Neural cell (in vitro differentiated cells): ENCODE data around the gene CFAP99. TPM values are rescaled to one million over a fixed set of nuclear protein-coding genes. Genes with fewer than 3 reads are reported as not detected.

Experiments
- H2AFZ ChIP-seq: fragments of 200-600, 300-800 bp; sonication (generic), shearing (Covaris generic); 2 replicates; pipeline ENCODE4 v1.6.0; 2014; ENCODE audit warnings: low read depth, mild to moderate bottlenecking, antibody characterized with exemption, low read length, moderate library complexity
- H3F3A ChIP-seq: fragments of 200-600 bp; shearing (Covaris generic); 2 replicates; pipeline ENCODE4 v1.6.1; 2016; ENCODE audit warnings: mild to moderate bottlenecking, moderate library complexity, mixed read lengths, antibody characterized with exemption, low read length; ENCODE audit not compliant: insufficient read depth, poor library complexity, severe bottlenecking
- H3K27ac ChIP-seq: fragments of 200-600, 300-800 bp; sonication (generic), shearing (Covaris generic); 2 replicates; pipeline ENCODE4 v1.5.1; 2014; ENCODE audit warnings: mild to moderate bottlenecking, low read length, moderate library complexity
- H3K27me3 ChIP-seq: fragments of 300-800, 200-600 bp; sonication (generic), shearing (Covaris generic); 2 replicates; pipeline ENCODE4 v1.6.0; 2014; ENCODE audit warnings: mild to moderate bottlenecking, low read depth, low read length, moderate library complexity; ENCODE audit not compliant: insufficient read depth
- H3K36me3 ChIP-seq: fragments of 300-800, 200-600 bp; sonication (generic), shearing (Covaris generic); 2 replicates; pipeline ENCODE4 v1.5.1; 2014; ENCODE audit warnings: mild to moderate bottlenecking, antibody characterized with exemption, low read length, moderate library complexity; ENCODE audit not compliant: insufficient read depth
- H3K4me2 ChIP-seq: fragments of 300-800, 200-600 bp; sonication (generic), shearing (Covaris generic); 2 replicates; pipeline ENCODE4 v1.6.0; 2014; ENCODE audit warnings: mild to moderate bottlenecking, low read length
- H3K4me3 ChIP-seq: fragments of 300-800, 200-600 bp; sonication (generic), shearing (Covaris generic); 2 replicates; pipeline ENCODE4 v1.5.1; 2014; ENCODE audit warnings: mild to moderate bottlenecking, low read length, moderate library complexity
- H3K79me2 ChIP-seq: fragments of 200-600 bp; shearing (Covaris generic); replicated peaks from 2 replicates; pipeline ENCODE4 v1.6.0; 2014; ENCODE audit warnings: mild to moderate bottlenecking, low read length, moderate library complexity; ENCODE audit not compliant: insufficient read depth
- H3K9ac ChIP-seq: fragments of 300-800, 200-600 bp; sonication (generic), shearing (Covaris generic); 2 replicates; pipeline ENCODE4 v1.6.1; 2016; ENCODE audit warnings: mild to moderate bottlenecking, low read length, mixed read lengths
- H3K9me2 ChIP-seq: fragments of 200-600 bp; shearing (Covaris generic); 2 replicates; pipeline ENCODE4 v1.6.1; 2016; ENCODE audit warnings: mild to moderate bottlenecking, low read length, mixed read lengths; ENCODE audit not compliant: insufficient read depth
- H3K9me3 ChIP-seq: fragments of 200-600, 300-800 bp; sonication (generic), shearing (Covaris generic); 2 replicates; pipeline ENCODE4 v1.6.1; 2016; ENCODE audit warnings: mild to moderate bottlenecking, mixed run types, low read length, moderate library complexity, mixed read lengths
- H4K20me1 ChIP-seq: fragments of 200-600 bp; shearing (Covaris generic); 2 replicates; pipeline ENCODE4 v1.6.1; 2016; ENCODE audit warnings: mild to moderate bottlenecking, mixed run types; ENCODE audit not compliant: insufficient read depth
- CTCF ChIP-seq: fragments of 450-650 bp; IDR thresholded peaks from 2 replicates; pipeline ENCODE4 v1.5.1; 2014; ENCODE audit warnings: antibody characterized with exemption, mild to moderate bottlenecking, moderate library complexity; ENCODE audit not compliant: poor library complexity, severe bottlenecking
- EP300 ChIP-seq: fragments of 450-650 bp; conservative IDR thresholded peaks from 2 replicates; pipeline ENCODE4 v1.6.1; 2014; ENCODE audit warnings: antibody characterized with exemption, mild to moderate bottlenecking, moderate library complexity; ENCODE audit not compliant: poor library complexity, severe bottlenecking
- EZH2 ChIP-seq: fragments of 200-600, 300-800 bp; shearing (Covaris generic), sonication (generic); IDR thresholded peaks from 2 replicates; pipeline ENCODE4 v1.6.1; 2014; ENCODE audit warnings: antibody characterized with exemption, low read length, borderline replicate concordance, mild to moderate bottlenecking; ENCODE audit not compliant: insufficient read depth, poor library complexity, severe bottlenecking
- MXI1 ChIP-seq: fragments of 450-650 bp; conservative IDR thresholded peaks from 2 replicates; pipeline ENCODE4 v1.6.1; 2014; ENCODE audit warnings: antibody characterized with exemption, mild to moderate bottlenecking; ENCODE audit not compliant: poor library complexity, severe bottlenecking
- POLR2AphosphoS5 ChIP-seq: IDR thresholded peaks from 2 replicates; pipeline ENCODE4 v1.6.1; 2012
- RAD21 ChIP-seq: fragments of 450-650 bp; conservative IDR thresholded peaks from 2 replicates; pipeline ENCODE4 v1.6.1; 2014; ENCODE audit warnings: antibody characterized with exemption, mild to moderate bottlenecking, moderate library complexity
- SMC3 ChIP-seq: fragments of 450-650 bp; conservative IDR thresholded peaks from 2 replicates; pipeline ENCODE4 v1.6.1; 2014; ENCODE audit warnings: antibody characterized with exemption, mild to moderate bottlenecking, moderate library complexity; ENCODE audit not compliant: poor library complexity
- TAF1 ChIP-seq: IDR thresholded peaks from 2 replicates; pipeline ENCODE4 v1.6.1; 2012; ENCODE audit warnings: low read depth
- polyA plus RNA-seq: library from polyadenylated mRNA; depleted of rRNA; stranded (reverse); fragments of >200 nt; gene quantifications from 2 replicates; pipeline ENCODE4 v1.2.3, GENCODE V29; 2014
- TF ChIP-seq, protein P1 (sequence below): IDR thresholded peaks from 2 replicates; pipeline ENCODE4 v1.6.1; 2012; ENCODE audit warnings: borderline replicate concordance

The CFAP99 gene
- polyA plus RNA-seq, 1 donor from 2014 or later = not detected

GRCh38 chr4:2449511-2450392, 31.0 kb downstream of the CFAP99 start:
- no peak overlapping the region for H3K4me3 ChIP-seq
- no peaks in the 10 kb centered on the region for H3K36me3 ChIP-seq
- H3K9me2 ChIP-seq = no peaks in the 10 kb centered on the region
- no peaks in the 10 kb centered on the region for H3F3A ChIP-seq
- H3K27me3 ChIP-seq = no peaks in the 10 kb centered on the region
- no peak overlapping the region for H2AFZ ChIP-seq
- no peaks in the 10 kb centered on the region for H3K79me2 ChIP-seq
- no peaks in the 10 kb centered on the region for H3K9me3 ChIP-seq
- H3K9ac ChIP-seq = no peak overlapping the region
- H4K20me1 ChIP-seq = no peaks in the 10 kb centered on the region
- H3K4me2 ChIP-seq = no peak overlapping the region
- H3K27ac ChIP-seq = no peak overlapping the region
- TF ChIP-seq TAF1 (no peak), CTCF (no peak), SMC3 (no peak), EZH2 (no peak), EP300 (no peak), RAD21 (no peak), MXI1 (no peak), POLR2AphosphoS5 (no peak)
- TF ChIP-seq, protein P1, sequence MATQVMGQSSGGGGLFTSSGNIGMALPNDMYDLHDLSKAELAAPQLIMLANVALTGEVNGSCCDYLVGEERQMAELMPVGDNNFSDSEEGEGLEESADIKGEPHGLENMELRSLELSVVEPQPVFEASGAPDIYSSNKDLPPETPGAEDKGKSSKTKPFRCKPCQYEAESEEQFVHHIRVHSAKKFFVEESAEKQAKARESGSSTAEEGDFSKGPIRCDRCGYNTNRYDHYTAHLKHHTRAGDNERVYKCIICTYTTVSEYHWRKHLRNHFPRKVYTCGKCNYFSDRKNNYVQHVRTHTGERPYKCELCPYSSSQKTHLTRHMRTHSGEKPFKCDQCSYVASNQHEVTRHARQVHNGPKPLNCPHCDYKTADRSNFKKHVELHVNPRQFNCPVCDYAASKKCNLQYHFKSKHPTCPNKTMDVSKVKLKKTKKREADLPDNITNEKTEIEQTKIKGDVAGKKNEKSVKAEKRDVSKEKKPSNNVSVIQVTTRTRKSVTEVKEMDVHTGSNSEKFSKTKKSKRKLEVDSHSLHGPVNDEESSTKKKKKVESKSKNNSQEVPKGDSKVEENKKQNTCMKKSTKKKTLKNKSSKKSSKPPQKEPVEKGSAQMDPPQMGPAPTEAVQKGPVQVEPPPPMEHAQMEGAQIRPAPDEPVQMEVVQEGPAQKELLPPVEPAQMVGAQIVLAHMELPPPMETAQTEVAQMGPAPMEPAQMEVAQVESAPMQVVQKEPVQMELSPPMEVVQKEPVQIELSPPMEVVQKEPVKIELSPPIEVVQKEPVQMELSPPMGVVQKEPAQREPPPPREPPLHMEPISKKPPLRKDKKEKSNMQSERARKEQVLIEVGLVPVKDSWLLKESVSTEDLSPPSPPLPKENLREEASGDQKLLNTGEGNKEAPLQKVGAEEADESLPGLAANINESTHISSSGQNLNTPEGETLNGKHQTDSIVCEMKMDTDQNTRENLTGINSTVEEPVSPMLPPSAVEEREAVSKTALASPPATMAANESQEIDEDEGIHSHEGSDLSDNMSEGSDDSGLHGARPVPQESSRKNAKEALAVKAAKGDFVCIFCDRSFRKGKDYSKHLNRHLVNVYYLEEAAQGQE = no peak

- no peak overlapping the region for H3K27ac ChIP-seq
These were observed 31.8 kb downstream of the CFAP99 start for GRCh38 chr4:2450394-2451035.

More at GRCh38 chr4:2450394-2451035, 31.8 kb downstream of the CFAP99 start:
- Histone ChIP-seq H3K4me3 (no peak overlapping the region), H2AFZ (no peak overlapping the region), H3K79me2 (no peaks in the 10 kb centered on the region), H3K9me2 (no peaks in the 10 kb centered on the region), H3K9ac (no peak overlapping the region), H3K27me3 (no peaks in the 10 kb centered on the region), H3K36me3 (no peaks in the 10 kb centered on the region), H4K20me1 (no peaks in the 10 kb centered on the region), H3K9me3 (no peaks in the 10 kb centered on the region), H3F3A (no peaks in the 10 kb centered on the region), H3K4me2 (no peak overlapping the region)
- TF ChIP-seq POLR2AphosphoS5 = no peak
